ENCODE results near the gene PRKAG2.
"Not testable (repeated sequence)": the region's sequence is repeated elsewhere in the genome, so short reads cannot be mapped to it uniquely, and the experiment has no call there.

PRKAG2 gene

DNA sequence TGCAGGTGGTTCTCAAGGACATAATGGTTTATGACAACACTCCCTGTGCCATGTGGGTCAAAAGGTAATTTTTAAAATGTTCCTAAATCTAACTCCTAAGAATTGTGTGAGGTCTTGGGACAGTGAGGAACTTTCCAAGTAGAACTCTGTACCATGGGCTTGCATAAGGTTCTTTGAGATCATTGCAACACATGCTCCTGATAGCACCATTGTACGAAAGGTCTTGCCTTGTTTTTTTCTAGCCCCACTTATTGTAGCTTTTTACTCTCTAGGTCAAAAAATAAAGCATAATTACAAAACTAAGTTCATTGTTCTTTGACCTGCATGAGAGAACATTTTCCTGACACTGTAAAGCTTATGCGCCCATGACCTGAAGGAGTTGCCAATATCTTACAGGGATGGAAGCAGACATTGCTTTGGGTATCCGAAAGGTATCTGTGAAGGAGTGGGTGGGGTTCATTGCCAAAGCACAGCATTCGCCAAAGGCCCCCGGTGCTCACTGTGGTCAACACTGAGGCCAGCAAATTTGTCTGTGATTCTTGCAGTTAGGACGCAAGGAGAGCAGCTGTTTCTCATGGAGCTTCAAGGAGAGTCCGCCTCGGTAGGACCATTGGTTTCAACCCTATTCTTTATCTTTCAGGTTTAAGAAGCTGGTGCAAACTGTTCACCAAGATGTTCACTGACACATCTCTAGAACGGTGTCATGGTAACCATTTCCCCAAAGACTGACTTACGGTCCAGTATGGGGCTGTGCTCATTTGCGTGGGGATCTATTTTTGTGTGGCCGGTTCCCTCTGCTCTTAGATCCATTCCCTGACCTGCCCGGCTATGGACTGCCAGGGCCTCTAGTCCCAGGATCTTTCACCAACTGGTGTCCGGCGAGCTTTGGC lies 7.6 kb upstream of the PRKAG2 start:
- no peak for DNase-seq (ENCODE audit: low spot score)

DNA sequence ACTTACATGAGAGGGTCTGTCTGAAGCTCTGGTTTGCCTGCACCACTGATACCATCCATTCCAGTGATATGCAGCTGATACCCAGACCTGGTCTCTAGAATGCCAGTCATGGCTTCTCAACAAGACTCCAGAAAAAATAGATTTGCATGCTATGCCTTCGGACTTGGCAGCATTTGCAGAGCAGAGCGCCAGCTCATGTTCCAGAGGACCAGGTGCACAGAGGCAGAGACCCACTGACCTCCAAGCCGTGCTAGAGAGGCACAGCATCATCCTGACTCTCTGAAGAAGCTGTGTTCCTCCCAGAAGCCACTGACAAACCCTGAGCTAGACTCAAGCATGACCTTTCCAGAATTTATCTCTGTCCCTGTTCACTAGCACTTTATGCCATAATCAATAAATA lies 6.9 kb upstream of the PRKAG2 start:
- DNase-seq (ENCODE audit: low spot score) = no peak

GRCh38 chr7:151882734-151883133 lies 5.8 kb upstream of the PRKAG2 start:
- DNase-seq (ENCODE audit: low spot score) = no peak

DNA sequence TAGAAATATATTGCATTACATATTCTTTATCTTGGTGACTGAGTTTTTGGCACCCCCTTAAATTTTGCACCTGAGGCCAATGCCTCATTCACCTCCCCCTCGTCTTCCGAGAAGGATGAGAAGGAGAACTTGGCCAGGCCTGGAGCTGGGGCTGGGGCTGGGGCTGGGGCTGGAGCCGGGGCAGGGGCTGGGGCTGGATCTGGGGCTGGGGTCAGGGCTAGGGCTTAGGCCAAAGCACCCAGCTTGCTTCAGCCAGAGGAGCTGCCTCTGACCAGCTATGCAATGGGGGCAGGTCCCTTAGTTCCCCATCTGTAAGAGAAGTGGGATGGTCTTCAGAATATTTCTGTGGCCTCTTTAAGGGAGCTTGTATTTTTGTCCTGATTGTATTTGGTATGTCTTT lies 3.8 kb upstream of the PRKAG2 start:
- no peak for DNase-seq (ENCODE audit: low spot score)

DNA sequence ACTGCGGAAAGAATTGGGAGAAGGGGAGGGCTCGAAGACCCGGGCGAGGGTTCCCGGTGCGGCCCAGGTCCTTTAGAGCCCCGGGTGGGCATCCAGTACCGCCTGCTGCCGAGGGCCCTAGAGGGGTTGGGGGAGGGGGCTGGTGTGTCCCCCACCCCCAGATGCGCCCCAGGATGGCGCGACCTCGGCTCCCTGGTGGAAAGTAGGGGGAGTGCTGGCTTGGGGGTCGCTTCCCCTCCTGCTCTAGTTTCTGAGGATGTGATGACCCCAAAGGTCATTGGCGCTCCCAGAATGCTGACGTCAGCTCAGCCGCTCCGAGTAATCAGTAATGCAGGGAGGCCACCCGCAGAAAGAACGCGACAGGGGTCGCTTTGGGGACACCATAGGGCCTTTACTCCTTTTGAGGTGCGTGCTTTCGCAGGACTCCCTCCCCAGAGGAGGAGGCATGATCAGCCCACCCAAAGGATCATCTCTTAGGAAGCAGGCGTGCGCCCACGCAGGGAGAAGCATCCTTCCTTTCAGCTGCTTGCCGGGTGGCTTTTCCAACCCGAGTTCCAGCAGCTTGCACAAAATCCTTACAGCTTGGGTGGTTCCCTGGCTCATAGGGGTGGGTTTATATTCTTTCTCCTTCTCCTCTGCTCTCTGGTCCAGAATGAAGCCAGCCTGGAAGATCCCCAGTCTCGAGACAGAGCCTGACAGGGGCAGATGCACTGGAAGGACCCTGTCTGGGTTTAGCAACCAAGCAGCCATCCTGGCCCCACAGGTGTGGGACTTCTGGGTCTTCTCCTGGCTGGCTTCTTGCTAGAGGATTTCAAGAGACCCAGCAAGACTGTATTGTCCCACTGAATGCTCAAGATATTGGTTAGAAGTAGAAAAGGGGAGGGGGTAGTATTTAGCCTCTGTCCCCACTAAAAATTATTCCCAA lies 1.3 kb upstream of the PRKAG2 start:
- DNase-seq (ENCODE audit: low spot score) = no peak

GRCh38 chr7:151875942-151876898 lies 695 bp downstream of the PRKAG2 start:
- peak; percentile 43 for DNase-seq (ENCODE audit: low spot score)

GRCh38 chr7:151874479-151874878 lies 2.4 kb downstream of the PRKAG2 start:
- not testable (repeated sequence) for DNase-seq (ENCODE audit: low spot score)

DNA sequence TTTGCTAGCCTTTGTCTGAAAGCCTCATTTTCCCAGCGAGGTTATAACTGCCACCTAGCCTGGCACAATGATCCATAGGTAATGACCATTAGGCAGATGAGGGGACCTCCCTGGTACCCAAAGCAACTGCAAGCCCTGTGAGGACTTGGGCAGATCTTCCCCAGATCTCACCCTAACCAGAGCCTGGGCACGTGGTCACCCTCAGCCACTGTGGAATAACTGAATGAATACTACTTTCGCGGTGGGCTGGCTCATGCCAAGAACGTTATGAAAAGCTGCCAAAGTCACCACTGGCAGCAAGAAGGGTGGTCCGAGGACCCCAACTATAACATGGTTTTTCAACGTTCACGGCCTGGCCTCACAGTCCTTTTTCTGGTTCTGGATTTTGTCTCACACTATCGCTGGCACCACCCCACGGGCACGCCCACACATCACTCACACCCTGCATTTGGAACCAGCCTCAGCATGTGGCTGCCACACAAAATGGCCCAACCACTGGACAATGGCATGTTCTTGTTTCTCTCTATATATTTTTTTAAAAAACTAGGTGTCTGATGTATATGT lies 3.4 kb downstream of the PRKAG2 start:
- no peak for DNase-seq (ENCODE audit: low spot score)

GRCh38 chr7:151872531-151873401 lies 4.1 kb downstream of the PRKAG2 start:
- no peak for DNase-seq (ENCODE audit: low spot score)

DNA sequence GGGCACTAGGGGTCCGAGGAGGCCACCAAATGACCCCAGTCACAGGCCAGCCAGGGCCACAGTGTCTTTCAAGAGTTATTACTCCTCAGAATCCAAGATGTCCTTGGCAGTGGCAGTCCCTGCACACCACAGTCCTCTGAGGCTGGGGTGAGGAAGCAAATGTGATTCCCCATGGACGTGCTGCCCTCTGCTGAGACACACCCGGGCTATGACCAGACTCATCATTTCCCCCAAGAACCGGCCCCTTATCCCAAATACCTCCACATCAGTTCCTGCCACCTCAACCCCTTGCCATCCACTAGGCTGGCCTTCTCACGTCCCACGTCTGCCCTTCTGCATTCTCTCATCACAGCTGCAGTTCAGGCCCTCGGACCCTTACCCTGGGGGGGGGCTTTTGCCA lies 5.0 kb downstream of the PRKAG2 start:
- DNase-seq (ENCODE audit: low spot score) = no peak

- DNase-seq (ENCODE audit: low spot score) = no peak
Observed at GRCh38 chr7:151871189-151871735, 5.7 kb downstream of the PRKAG2 start.

DNA sequence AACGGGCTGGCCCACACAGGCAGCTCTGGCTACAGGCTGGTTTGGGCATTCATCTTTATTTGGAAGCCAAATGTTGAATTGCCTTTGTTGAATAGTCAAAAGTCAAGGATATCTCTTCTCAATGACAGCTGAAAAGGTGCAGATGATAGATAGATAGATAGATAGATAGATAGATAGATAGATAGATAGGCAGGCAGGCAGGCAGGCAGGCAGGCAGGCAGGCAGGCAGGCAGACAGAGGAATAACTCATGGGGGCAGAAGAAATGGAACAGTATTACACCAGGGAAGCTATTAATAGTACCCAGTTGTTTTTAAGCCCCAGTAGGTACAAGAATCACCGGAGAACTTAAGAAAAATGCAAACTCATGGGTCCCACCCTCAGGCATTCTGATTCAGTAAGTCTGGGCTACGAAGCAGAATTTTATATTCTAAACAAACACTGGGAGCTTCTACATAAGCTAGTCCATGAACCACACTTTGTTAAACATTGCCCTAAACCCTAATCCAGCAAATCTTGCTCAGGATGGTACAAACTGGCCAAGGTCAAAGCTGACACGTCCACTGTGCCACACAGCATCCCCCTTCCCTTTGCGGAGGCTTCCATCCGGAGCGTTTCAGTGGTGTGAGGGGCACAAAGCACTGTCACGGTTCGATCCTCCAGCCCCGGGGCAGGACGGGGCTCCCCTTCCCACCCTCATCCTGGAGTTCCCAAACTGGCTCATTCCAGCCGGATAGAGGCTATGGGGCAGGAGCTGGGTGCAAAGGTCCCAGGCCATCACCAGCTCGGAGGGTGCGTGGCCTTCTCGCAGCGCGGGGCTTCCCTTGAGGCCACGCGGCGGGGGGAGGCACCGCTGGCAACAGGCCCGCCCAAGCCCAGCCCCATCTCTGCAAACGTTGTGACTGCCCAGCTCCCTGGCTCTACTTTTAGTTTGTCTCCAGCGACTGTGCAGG lies 6.7 kb downstream of the PRKAG2 start:
- no peak for DNase-seq (ENCODE audit: low spot score)

GRCh38 chr7:151869455-151869854 lies 7.5 kb downstream of the PRKAG2 start:
- no peak for DNase-seq (ENCODE audit: low spot score)

DNA sequence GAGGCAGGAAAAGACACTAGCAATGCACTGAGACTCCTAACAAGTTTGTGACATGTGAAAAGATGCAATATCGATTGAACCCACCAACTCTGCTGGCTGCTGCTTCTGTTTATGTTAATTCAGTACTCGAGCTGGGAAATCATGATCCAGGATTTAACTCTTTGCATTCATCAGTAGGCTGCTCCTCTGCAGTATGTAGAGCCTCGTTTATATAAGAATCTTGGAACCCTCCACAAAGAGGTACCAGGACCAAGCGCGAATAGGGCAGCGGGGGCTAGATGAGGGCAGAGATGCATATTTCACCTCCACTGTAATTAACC lies 7.8 kb downstream of the PRKAG2 start:
- no peak for DNase-seq (ENCODE audit: low spot score)

DNA sequence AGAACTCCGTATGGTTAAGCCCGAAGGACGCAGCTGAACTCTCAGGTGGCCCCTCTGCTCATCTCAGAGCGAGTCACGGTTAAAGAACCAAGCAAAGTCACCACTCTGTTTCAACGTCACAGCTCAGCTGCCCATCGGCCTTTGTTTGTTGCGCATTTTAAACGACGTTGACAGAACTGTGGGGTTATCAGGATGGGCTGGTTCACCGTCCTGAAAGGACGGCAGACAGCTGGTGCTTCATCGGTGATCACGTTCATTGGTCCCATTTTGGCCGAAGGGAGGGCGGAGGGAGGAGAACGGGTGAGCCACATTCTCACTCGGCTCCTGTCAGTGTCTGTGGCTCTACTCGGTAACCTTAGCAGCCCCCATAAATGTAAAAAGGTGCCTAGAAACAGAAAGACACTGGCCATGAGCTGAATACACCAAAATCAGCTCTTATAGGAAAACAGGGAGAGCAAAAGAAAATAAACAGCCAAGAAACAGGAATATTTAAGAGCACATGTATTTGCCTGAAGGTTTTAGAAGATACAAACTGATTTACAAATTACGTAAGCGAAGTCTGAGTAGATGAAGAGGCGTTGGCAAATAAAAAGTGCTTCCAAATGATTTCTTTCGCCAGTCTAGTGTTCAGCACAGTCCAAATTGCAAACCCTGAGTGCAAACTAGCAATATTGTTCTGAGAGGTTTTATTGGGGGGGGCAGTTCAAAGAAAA lies 8.4 kb downstream of the PRKAG2 start:
- no peak for DNase-seq (ENCODE audit: low spot score)

GRCh38 chr7:151867912-151868311 lies 9.0 kb downstream of the PRKAG2 start:
- no peak for DNase-seq (ENCODE audit: low spot score)

GRCh38 chr7:151866761-151867655 lies 9.9 kb downstream of the PRKAG2 start:
- DNase-seq (ENCODE audit: low spot score) = no peak

Measured in hepatic stellate cell (primary cell).